ENCODE measurements around the gene MSL2. TPM values are rescaled to one million over a fixed set of nuclear protein-coding genes. Genes with fewer than 3 reads are reported as not detected.
"Not testable (repeated sequence)": the region's sequence is repeated elsewhere in the genome, so short reads cannot be mapped to it uniquely, and the experiment has no call there.

Gene MSL2
- total RNA-seq, 1 donor from 2014 or later: 59.6 TPM

DNA sequence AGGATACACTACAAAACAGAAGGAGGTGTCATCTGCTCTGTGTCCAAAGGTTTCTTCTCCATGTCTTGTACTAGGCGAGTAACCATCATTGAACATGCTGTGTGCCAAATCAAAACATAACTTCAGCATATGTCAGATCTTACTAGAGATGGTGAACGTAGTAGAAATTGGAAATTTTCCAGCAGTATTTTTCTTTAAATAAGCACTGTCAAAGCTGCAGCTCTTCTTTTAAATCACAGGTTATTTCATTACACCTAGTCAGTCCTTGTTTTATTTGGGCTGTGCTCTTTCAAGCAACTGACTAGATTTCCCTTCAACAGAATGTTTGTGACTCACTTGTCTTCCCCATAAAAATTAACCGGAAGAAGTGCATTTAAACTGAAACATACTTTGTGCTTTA lies 46.5 kb downstream of the MSL2 start:
- intact Hi-C loops (cut with micrococcal nuclease): loop anchor here (2.0 to 5.0 kb wide), 2 partner anchors 43 to 103 kb away; partner anchors contain the start of gene PCCB

DNA sequence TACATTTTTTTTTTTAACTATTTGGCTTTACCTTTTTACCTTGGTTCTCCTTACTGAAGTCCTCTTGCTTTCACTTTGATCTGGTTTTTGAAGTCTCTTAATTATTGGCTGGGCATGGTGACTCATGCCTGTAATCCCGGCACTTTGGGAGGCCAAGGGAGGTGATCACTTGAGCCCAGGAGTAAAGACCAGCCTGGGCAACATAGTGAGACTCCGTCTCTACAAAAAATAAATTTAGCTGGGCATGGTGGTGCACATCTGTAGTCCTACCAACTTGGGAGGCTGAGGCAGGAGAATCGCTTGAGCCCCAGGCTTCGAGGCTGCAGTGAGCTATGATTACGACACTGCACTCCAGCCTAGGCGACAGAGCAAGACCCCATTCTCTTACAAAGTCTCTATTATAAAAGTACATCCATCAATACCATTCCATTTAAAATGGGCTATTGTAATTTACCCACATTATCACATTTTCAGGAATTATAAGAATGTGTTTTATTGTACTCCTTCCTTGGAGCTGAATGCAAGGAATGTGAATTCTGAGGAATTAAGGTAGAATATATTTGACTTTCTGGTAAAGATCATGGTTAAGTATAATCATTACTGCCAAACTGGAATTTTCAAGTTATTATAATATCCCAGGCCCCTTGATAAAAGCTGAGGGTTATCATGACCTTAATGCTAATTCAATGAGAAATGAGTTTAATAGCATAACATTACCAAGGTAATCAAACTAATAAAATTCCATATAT lies 49.0 kb downstream of the MSL2 start:
- intact Hi-C loops (cut with micrococcal nuclease): loop anchor here (5.0 kb wide), 1 partner anchor 105 kb away; the partner anchor contains the start of gene PCCB

DNA sequence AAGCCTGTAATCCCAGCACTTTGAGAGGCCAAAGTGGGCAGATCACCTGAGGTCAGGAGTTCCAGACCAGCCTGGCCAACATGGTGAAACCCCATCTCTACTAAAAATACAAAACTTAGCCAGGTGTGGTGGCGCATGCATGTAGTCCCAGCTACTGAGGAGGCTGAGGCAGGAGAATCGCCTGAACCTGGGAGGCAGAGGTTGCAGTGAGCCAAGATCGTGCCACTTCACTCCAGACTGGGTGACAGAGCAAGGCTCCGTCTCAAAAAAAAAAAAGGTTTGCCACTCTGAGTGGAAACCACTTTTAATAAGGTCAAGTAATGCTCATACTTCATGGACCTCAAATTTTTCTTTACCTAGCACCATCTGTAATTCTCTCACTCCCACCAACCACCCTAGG lies 51.7 kb downstream of the MSL2 start:
- intact Hi-C loops (cut with micrococcal nuclease): not testable (repeated sequence)

DNA sequence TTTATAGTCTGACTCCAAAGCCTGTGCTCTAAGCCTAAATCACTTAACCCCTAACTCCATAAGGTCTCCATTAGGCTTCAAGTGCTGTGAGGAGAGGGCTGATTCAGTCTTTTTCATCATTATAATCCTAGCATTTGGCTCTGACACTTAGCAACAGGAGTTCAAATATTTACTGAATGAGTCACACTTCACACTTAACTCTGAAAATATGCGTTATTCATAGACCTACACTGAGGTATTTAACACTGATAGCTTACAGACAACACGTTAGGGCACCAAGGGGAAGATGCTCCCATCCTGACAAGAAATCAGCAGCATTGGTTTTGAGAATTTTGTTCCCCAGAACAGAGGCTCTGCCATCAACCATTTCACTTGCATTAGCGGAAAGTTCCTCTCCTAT lies 53.5 kb downstream of the MSL2 start:
- intact Hi-C loops (cut with micrococcal nuclease): no loop called here

DNA sequence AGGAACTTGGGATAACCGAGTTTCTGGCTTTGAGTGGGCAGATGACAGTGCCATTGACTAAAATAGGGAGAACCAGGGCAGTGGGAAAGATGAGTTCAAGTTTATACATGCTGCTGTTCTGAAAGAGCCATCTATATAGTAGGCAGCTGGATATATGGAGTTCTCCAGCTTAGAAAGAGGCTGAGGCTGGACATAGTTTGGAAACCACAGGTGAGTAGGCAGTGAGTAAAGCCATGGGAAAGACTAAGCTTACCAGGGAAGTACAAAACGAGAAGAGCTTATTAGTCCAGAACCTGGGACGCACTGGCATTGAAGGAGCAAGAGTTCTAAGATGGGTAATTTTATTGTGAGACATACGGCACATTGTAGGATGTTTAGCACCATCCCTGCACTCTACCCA lies 54.2 kb downstream of the MSL2 start:
- intact Hi-C loops (cut with micrococcal nuclease): no loop called here

DNA sequence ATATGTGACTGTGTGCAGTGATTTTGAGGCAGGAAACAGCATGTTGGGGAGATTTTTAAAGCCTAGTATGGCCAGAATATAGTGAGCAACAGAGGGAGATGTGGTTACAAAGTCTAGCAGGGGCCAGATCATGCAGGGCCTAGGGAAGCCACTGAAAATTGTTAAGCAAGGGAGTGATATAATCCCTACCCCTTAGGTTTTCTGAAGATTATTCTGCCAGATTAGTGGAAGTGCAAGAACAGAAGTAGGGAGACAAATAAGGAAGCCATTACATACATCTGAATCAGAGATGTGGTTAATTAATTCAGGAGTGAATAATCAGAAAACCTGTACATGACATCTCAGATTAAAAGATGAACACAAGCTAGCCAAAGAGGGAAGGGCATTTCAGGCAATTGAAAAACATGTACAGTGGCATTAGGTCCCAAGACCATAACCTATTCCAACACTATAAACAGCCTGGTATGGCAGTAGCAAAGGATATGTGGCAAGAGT lies 54.8 kb downstream of the MSL2 start:
- intact Hi-C loops (cut with micrococcal nuclease): no loop called here

DNA sequence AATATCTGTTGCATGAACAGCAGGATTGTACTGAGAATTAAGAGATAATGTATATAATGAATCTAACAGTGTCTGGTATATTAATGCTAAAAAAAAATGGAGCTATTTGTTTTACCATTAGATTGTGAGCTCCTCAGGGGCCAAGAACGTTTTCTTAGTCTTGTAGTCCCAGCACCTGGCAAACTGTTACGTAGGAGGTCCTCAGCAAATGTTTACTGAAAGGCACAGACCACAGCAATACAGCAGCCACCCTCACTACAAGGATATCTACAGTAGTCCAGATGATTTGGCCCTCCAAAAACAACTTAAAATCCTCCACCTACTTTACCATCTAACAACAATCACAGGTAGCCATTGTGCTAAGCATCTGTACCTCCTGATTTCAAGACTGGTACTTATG lies 59.7 kb downstream of the MSL2 start:
- intact Hi-C loops (cut with micrococcal nuclease): no loop called here

DNA sequence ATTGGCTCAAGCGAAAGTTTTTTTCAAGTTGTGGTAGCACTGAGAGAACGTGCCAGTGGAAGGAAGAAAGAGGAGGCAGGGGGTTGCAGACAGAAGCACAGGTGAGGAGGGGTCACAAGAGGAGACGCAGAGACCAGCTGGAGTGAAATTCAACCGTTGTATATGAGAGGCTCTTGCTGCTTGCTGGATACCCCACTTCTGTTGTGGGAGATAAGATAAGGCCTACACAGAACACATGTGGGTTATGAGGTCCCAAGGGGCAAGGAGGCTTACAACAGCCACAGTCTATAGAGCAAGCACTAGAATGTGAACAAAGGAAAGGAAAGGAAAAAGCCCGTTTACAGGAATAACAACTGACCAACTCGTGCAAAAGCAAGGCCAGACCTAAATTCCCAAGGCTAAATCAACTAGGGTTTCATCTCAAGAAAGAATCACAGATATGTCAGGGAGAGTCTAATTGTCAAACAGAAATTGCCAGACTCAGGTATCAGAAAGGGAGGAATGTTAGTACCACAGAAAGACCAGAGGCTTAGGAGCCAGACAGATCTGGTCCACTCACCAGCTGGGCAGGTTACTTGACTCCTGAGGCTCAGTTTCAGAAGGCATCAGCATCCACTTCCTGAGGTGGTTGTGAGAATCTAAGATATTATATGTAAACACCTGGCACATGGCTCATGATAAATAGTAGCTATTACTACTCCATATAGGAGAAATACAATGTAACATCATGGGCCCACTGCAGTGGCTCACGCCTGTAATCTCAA lies 60.9 kb downstream of the MSL2 start:
- intact Hi-C loops (cut with micrococcal nuclease): no loop called here

DNA sequence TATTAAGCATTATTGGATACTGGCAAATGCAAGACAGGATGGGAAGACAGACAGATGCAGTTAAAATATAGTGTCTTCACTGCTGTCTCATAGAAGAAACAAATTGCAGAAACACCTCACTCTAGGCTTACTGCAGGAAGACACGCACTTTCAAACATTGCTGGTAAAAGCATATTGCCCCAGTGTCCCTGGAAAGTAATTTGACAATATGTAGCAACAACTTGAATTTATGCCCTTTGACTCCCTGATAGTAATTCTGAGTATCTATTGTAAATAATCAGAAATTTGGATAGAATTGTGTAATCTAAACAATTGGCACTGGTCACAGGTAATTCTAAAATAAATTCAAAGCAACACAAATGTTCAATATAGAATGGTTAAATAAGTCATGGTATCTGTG lies 62.0 kb downstream of the MSL2 start:
- intact Hi-C loops (cut with micrococcal nuclease): no loop called here

DNA sequence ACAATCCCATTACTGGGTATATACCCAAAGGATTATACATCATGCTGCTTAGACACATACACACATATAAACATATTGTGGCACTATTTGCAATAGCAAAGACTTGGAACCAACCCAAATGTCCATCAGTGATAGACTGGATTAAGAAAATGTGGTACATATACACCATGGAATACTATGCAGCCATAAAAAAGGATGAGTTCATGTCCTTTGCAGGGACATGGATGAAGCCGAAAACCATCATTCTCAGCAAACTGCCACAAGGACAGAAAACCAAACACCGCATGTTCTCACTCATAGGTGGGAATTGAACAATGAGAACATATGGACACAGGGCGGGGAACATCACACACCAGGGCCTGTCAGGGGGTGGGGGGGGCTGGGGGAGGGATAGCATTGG lies 64.5 kb downstream of the MSL2 start:
- intact Hi-C loops (cut with micrococcal nuclease): not testable (repeated sequence)

DNA sequence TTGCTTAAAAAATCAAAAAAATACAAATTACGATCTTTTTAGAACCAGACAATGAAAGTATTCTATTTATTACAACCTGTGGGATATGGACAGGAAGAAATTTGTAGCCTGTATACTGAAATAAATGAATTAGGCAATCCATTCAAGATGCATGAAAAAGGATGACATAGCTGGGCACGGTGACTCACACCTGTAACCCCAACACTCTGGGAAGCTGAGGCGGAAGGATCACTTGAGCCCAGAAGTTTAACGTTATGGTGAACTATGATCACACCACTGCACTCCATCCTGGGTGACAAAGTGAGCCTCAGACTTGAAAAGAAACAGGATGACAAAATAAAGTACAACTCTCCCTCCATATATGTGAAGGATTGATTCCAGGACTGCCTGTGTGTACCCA lies 74.1 kb downstream of the MSL2 start:
- intact Hi-C loops (cut with micrococcal nuclease): no loop called here

DNA sequence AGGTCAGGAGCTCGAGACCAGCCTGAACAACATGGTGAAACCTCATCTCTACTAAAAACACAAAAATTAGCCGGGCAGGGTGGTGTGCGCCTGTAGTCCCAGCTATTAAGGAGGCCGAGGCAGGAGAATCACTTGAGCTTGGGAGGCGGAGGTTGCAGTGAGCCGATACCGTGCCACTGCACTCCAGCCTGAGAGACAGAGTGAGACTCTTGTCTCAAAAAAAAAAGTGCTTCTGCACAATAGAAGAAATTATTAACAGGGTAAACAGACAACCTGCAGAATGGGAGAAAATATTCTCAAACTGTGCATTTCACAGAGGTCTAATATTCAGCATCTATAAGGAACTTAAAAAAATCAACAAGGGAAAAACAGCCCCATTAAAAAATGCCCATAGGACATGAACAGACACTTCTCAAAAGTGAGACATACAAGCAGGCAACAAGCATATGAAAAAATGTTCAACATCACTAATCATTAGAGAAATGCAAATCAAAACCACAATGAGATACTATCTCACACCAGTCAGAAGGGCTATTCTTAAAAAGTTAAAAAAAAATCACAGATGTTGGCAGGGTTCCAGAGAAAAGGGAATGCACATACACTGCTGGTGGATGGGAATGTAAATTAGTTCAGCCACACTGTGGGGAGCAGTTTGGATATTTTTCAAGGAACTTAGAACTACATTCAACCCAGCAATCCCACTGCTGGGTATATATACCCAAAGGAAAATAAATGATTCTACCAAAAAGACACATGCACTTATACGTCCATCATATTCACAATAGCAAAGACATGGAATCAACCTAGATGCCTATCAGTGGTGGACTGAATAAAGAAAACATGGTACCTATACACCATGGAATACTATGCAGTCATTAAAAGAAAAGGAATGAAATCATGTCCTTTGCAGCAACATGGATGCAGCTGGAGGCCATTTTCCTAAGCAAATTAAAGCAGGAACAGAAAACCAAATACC lies 75.5 kb downstream of the MSL2 start:
- intact Hi-C loops (cut with micrococcal nuclease): no loop called here

DNA sequence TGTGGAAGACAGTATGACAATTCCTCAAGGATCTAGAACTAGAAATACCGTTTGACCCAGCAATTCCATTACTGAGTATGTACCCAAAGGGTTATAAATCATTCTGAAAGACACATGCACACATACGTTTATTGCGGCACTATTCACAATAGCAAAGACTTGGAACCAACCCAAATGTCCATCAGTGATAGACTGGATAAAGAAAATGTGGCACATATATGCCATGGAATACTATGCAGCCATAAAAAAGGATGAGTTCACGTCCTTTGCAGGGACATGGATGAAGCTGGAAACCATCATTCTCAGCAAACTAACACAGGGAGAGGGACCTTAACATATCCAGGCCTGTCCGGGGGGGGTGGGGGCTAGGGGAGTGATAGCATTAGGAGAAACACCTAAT lies 76.4 kb downstream of the MSL2 start:
- intact Hi-C loops (cut with micrococcal nuclease): not testable (repeated sequence)

DNA sequence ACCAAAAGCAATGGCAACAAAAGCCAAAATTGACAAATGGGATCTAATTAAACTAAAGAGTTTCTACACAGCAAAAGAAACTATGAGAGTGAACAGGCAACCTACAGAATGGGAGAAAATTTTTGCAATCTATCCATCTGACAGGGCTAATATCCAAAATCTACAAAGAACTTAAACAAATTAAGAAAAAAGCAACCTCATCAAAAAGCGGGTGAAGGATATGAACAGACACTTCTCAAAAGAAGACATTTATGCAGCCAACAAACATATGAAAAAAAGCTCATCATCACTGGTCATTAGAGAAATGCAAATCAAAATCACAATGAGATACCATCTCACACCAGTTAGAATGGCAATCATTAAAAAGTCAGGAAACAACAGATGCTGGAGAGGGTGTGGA lies 76.8 kb downstream of the MSL2 start:
- intact Hi-C loops (cut with micrococcal nuclease): not testable (repeated sequence)

DNA sequence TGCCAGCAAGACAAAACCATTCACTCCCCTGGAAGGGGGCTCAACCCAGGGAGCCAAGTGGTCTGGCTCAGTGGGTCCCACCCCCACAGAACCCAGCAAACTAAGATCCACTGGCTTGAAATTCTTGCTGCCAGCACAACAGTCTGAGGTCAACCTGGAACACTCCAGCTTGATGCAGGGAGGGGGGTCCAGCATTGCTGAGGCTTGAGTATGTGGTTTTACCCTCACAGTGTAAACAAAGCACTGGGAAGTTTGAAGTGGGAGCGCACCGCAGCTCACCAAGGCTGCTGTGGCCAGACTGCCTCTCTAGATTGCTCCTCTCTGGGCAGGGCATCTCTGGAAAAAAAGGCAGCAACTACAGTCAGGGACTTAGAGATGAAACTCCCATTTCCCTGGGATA lies 81.7 kb downstream of the MSL2 start:
- intact Hi-C loops (cut with micrococcal nuclease): no loop called here

DNA sequence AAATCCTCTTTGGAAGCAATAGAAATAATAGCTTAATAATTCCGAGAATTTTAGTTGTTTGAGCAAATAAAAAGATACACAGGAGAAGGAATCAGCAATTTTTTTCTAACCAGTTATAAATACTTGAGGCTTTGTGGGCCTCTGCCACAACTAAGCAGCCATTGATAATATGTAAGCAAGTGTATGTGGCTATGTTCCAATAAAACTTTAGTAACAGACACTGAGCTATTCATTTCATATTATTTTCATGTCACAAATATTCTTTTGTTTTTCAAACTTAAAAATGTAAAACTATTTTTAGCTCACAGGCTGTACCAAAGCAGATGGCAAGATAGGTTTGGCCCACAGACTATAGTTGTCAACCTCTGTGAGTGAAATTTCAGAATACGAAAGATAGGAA lies 85.7 kb downstream of the MSL2 start:
- intact Hi-C loops (cut with micrococcal nuclease): no loop called here

DNA sequence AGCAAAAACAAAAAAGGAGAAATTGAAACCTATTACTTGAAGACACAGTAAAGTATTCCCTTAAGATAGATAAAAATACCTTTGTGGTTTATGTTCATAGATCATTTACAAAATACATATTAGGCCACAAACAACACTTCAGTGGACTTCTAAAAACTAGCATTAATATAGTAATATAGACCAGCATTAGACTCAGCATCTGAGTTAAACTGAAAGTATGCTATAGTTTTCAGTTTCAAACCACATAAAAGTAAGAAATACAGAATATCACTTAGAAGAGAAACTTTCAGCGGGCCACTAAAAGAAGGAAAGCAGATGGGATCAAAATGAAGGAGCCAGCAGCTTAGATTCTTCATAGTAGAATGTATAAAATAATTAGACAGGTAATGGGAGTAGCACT lies 86.6 kb downstream of the MSL2 start:
- intact Hi-C loops (cut with micrococcal nuclease): no loop called here

DNA sequence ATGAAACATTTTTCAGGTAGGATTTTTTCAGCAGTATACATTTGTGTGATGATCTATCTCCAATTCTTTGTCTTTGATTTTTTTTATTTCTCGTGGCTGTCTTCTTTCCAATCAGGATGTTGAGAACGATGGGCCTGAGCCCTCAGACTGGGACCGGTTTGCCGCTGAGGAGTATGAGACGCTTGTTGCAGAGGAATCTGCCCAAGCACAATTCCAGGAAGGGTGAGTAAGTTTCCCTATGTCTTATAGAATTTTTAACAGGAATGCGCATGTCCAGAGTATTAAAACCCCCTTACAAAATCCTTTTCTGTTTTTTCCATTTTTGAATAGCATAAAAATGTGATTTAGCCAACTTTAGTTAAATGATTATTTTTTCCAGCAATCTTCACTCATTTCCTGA lies 90.0 kb downstream of the MSL2 start:
- intact Hi-C loops (cut with micrococcal nuclease): no loop called here

DNA sequence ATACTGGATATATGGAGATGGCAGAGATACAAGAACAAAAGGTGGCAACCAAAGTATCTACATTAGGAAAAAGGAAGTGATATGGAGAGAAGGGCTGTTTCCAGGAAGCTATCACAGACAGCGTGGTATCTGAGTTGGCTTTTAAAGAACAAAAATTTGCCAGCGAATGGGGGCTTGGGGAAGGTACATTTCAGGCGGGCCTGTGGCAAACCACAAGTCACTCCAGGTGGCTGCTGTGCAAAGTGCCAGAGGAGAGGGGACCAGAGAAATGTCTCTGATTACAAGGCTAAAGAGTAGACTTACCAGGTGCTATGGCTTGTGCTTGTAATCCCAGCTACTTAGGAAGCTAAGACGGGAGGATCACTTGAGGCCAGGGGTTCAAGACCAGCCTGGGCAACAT lies 91.1 kb downstream of the MSL2 start:
- intact Hi-C loops (cut with micrococcal nuclease): no loop called here

Data from T-helper 1 cell treated with Interleukin-12 subunit alpha and Interleukin-12 subunit beta and Interleukin-4 antibody, amounts not matched to agents 30 ng/mL and 1 ng/mL, for 36 hours (primary cell).